Eye (tissue), 1 donor: Measurements from ENCODE around the gene GHRH.
A peak's percentile ranks its signal among the peaks of the same experiment; 100 is the strongest.

Source experiments
- DNase-seq: peaks from one replicate; pipeline ENCODE4 v3.0.0-alpha.2; 2015

GHRH gene

DNA sequence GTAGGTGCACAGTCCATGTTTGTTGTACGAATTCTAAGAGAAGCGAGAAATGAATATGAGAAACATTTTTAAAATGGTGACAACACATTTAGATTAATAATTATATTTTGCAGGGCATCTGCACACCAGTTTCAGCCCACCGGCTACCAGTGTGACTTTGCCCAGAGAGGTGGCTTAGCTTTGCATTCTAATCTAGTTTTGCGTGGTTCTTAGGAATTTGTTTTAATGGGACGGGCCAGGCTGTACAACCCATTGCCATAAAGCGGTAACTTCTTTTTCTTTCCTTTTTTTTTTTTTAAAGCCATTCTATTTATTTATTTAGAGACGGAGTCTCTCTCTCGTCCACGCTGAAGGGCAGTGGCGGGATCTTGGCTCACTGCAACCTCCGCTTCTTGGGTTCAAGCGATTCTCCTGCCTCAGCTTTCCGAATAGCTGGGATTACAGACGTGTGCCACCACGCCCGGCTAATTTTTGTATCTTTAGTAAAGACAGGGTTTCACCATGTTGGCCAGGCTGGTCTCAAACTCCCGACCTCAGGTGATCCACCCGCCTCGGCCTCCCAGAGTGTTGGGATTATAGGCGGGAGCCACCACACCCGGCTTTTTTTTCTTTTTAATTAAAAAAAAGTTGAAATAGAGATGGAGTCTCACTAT is 28.7 kb upstream of the GHRH start:
- no peak for DNase-seq

DNA sequence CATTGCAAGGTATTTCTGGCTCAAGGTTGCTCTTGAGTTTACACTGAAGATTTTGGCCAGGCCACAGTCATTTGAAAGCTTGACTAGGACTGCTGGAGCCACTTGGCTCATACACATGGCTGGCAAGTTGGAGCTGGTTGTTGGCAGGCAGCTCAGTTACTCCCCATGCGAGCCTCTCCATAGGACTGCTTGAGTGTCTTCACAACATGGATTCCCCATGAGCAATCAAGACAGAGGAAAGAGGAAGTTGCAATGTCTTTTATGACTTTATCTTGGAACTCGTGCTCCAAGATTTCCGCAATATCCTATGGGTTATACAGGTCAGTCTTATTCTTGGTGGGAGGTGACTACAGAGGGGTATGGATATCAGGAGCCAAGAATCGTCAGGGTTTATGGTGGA is 26.5 kb upstream of the GHRH start:
- no peak for DNase-seq

DNA sequence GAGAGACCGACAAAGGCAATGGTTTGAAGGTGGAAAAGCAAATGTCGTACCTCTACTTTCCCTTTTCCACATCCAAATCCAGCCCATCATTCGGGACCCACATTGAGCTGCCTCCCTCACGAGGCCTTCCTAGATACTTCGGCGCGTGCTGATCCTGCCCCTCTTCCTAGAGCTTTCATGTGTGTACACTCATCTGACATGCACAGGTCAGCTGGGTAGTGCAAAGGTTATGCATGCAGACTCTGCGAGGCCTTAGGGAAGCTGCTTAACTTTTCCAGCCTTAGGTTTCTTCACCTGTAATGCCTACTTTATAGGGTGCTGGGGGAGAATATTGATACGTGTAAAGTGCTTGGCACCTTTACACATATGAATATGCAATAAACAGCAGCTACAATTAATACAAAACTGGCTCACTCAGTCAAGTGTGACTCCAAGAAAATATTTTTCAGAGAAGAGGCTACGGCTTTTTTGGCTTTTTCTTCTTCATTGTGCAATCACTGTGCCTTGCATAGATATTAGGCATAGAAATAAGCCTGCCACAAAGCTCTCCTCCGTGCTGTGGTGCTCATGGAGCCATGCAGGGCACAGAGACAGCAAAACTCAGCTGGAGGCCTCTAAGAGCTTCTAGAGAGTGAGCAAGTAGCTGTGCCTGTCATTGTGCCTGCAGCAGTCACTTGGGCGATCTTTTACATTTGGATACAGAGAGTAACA is 24.2 kb upstream of the GHRH start:
- no peak for DNase-seq

DNA sequence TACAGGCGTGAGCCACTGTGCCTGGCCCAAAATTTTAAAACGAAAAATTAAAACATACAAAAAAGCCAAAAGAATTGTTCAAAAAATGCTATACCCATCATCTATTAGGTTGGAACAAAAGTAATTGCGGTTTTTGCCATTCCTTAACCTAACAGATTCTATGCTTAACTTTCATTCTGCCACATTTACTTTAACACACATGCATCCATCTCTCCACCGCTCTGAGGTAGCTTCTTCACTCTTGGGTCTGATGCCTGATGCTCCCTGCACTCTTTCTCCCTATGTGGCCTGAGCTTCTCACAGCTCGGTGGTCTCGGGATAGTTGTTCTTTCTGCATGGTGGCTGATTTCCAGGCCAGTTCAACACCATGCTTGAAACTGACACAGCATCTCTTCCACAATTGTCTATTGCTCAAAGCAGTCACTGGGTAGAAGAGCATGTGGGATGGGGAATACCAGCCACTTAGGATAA is 23.1 kb upstream of the GHRH start:
- no peak for DNase-seq

DNA sequence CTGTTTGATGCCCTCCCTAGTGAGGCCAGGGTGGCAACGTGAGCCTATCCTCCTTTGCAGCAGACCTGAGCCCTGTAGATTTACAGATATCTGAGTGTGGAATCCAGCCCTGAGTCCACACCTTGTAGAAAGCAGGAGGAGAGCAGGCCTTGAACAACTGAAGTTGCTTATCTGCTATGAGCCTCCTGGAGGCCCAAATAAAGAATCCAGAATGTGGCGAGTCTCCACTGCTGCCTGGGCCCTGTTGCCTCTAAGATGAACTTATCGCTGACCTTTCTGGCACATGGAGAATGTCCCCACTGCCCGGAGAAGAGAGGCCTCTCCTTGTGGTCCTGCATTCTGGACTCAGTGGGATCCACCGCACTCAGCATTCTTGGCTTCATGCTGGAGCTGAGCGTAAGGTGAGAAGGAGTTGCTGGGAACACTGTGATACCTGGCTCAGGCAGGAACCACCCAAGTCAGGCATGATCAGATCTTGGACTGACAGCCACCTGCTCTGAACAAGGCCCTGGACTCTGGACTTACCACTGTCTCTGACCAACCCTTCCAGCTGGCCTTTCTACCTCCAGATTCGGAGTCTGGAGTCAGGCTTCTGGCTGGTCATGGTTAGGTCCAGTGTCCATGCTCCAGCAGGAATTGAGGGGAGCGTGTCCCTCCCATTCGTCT is 22.0 kb upstream of the GHRH start:
- DNase-seq = no peak

DNA sequence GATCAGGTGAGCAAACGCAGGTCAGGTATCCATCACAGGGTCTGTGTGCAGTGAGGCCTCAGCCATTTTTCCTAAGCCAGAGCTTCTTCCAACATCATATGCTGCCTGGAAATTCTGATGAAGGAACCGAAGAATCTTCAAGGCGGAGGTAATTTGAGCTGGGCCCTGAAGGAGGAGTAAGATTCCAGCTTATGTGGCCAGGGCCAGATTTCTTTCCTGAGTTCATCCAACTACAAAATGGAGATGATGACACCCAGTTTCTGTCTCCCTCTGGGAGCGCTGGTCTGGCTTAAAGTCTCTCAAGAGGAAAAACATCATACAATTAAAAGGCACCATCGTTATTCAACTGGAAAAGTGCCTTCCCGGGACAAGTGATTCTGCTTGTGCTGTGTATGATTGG is 20.9 kb upstream of the GHRH start:
- DNase-seq = peak; percentile 65

DNA sequence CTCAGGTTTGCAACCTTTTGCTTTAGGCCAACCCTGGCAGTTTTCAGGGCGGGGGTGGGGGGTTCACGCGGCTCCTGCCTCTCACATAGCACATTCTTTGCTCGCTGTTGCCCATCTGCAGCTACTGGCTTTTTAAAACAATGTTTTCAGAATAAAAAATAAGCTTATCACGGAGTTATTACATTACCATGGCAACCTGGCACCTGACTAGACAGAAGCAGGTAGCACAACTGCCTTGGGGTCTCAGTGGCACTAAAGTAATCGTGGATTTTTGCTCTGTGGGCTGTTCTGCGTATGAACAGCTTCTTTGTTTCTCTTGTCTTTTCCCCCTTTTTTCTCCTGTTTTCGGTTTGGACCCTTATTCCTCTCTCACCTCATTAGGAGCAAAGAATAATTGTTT is 18.8 kb upstream of the GHRH start:
- DNase-seq = peak; percentile 30

DNA sequence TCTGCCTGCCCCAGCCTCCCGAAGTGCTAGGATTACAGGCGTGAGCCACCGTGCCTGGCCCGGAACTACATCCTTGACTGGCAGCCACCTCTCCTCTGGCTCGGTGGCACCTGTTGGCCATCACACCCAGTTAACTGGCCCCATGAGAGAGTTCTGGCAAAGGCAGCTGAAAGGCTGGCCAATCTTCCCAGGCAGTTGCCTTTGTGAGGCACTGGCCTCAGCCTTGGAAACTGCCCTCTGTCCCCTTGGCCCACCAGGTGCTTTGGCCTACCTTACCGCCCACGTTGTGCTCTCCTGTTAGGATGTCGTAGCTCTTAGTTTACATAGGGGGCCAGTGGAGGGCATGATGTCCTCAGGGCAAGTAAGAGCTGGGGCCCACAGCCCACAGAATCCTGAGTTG is 18.2 kb upstream of the GHRH start:
- no peak for DNase-seq

DNA sequence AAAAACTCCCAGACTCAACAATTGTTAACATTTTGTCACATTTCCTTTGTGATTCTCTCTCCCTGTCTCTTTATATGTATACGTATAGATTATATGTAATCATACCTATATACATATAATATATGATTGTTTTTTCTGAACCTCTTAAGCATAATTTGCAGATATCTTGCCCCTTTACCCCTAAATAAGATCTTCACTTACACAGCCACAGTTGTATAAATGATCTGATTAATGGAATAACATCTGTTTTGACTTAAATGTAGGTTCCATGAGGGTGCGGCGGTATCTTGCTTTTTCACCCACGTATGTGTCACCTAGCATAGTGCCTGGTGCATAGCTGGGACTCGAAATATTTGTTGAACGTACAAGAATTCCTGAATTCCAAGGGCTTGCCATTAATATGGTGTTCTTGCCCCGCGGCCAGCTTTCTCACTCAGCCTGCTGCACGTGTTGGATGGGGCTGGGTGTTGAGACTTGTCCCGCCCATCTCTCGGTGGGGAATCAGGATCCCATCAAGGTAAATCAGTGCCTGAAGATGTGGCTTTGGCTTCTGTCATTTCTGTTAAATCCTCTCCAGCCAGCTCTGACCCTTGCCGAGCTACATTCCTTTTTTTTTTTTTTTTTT is 17.5 kb upstream of the GHRH start:
- DNase-seq = peak; percentile 51

DNA sequence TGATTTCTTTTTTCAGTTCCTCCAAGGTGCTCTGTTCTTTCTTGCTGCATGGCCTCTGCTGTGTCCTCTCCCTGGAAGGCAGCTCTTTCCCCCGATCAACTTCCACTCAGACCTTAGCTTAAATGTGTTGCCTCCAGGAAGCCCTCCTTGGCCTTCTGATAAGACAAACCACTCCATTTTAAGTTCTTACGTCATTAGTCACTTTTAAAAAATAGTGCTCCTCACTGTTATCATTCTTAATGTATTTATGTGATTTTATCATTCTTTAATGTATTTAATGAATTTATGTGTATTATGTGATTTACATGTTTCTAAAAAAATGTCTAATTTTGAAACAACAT is 15.6 kb upstream of the GHRH start:
- no peak for DNase-seq

DNA sequence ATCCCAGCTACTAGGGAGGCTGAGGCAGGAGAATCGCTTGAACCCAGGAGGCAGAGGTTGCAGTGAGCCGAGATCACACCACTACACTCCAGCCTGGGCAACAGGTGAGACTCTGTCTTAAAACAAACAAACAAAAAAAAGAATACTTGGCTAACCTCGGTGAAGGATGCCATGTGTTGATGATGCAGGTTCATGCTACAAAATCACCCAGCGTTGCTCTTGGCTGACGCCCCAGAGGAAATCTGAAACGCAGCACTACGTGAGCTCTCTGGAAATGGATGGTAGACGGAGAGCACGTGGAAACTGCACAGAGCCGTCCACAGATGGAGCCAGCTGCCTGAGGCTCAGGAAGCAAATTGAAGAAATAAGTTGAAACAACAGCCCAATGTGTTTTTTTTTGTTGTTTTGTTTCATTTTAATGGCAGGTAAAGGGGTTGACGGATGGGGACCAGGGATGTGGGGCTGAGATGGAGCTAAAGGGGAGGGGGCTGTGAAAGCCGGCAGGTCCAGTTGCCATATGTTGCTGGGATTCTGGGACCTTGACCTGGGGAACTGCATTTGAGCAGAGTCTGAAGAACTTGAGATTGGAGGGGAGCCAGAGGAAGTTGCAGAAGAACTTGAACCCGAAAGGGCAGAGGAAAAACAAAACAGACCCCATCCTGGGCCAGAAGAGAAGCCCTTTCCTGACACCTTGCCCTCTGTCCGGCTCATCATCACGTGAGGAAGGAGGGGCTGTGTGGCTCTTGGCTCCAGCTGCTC is 15.1 kb upstream of the GHRH start:
- peak; percentile 71 for DNase-seq

DNA sequence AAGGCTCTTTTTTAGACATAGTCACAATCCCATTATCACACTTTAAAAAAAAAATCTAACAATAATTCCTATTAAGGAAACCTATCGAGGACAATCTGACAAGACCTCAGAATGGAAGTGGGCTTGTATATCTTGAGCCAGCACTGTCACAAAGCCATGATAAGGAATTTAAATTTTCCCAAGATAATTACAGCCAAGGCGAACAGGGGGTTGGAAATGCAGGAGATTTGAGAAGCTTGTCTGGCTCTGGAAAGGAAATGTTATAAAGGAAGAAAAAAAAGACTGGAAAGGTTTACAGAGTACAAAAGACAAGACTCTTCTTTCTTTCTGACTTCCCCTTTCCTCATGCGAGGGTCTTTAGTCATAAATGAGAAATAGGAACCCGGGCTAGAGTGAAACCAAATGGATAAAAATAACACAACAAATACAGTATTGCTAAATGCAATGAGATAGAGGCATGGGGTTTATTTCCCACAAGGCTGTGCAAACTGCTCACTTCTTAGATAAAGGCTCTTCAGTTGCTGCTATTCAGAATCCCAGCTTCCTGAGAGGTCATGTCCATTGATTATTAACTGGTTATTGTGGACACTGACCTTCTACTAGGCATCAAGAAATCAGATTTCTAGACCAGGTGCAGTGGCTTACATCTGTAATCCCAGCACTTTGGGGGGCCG is 13.4 kb upstream of the GHRH start:
- DNase-seq = no peak

DNA sequence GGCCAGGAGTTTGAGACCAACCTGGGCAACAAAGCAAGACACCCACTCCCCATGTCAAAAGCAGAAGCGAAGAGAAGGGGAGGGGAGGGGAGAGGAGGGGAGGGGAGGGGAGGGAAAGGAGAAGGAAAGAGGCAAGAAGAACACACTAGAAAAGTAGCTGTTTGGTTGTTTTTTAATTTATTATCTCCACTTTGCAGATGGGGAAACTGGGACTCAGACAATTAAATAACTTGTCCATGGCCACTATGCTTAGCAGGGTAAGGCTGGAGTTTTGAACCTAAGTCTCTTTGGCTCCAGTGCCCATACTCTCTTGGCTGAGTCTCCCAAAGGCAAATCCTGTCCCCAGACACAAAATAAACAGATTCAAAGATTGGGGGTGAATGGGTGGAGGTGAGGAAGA is 12.4 kb upstream of the GHRH start:
- DNase-seq = no peak

DNA sequence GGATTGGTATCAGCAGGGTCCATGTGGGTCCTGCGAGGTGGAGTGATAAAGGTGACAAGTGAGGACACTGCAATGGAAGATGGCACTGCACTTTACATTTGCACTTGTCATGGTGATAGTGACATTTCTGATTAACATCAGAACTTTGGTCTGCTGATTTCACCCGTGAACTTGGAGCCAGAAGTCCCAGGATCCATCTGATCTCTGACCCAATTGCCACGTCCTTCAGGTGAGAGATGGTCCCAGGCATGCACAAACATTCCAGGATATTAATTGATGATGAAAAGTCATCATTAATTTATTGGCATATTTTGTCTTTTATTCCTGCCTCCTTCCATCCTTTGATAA is 9.8 kb upstream of the GHRH start:
- no peak for DNase-seq

DNA sequence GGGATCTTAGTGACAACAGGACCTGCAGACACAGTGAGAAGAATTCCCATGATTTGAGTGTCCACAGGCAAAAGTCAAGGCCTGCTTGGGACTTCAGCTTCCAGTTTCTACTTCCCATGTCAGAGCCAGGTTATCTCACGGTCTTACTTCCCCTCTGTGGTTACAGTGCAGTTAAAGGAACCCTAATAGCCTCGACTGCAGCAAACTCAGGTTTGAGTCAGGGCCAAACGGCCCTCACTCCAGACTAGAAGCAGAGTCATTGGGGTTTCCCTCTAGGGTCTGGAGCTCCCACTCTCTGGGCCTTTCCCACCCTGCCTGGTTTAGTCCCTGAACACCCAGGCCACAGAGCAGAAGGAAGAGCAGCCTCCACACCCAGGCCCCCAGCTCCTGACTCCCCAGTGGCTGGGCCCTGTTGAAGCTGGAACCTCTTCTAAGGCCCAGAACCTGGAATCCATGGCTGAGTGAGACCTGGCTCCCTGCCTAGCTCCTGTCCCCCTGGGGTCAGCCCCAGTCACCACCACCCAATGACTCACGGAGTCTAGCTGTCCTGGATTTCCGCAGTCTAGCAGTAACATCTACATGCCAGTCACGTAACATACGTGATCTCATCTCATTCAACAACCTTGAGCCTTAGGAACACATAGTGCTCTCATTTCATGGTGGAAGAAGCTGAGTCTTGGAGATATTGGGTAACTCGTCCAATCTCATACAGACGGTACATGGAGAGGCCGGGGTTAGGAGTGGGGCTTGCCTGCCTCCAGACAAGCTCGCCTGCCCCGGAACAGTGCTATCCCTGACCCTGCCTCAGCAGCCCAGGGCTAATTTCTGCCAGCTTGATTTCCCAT is 9.2 kb upstream of the GHRH start:
- no peak for DNase-seq

DNA sequence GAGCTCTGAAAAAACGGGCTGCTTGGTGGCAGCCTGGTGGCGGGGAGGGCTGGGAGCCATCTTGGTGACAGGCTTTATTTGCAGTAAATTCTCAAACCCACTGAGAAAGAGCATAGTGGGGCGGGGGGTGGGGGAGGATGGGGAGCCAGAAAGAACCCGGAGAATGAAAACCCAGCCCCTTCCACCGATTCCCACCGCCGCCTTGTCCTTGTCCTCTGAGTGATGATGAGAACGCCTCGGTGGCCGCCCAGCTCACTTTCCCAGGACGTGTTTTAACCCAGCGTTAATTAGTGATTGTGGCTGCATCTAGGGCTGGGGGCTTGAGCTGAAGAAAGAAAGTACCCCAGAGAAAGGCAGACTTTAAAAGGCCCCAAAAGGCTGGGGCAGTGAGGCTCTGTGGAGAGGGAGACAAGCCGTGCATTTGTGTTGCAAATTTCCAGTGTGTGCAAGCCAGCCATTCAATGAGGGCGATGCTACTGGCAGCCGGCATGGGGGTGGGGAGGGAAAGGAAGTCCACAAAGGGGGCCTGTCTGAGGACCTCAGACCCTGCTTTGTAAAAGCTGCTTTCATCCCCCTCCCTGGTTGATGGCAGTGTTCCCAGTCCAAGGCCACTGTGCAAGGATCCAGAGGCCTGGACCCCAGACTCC is 6.2 kb upstream of the GHRH start:
- peak; percentile 46 for DNase-seq

DNA sequence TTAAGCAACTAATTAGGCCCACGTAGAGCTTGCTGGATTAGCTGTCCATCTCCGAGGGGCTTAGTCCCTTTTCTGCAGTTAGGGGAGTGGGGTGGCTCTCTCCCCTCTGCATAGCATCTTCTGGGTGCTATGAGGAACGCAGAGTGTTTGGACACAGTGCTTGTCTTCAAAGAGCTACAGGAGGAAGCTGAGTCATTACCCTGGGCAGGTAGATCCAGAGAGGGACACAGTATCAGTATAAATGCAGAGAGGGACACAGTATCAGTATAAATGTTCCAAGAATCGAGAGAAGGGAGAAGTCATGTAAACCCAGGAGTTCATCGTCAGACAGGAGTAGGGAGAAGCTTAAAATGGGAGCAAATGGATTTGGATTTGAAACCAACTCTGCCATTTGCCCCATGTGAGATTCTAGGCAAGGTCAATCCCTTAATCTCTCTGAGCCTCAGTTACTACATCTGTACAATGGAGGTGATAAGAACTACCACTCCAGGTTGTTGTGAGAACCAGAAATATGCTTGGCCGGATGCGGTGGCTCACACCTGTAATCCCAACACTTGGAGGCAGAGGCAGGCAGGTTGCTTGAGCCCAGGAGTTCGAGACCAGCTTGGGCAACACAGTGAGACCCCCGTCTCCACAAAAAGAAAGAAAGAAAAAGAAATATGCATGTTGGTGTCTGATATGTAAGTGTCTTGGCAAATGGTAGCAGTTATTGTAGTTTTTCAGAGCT is 5.5 kb upstream of the GHRH start:
- DNase-seq = no peak

DNA sequence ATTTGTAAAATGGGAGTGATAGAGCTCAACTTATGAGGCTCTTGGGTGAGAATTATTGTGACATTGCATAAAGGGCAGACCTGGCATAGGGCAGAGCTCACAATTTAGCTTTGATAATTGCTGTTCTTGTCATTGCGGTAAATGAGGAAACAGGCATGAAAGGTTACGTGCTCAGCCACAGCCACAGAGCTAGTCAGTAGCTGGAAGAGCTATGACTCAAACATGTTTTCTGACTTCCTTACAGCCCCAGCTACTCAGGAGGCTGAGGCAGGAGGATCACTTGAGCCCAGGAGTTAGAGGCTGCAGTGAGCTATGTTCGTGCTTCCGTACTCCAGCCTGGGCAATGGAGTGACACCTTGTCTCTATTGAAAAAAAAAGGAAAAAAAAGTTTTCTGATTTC is 3.5 kb upstream of the GHRH start:
- no peak for DNase-seq

DNA sequence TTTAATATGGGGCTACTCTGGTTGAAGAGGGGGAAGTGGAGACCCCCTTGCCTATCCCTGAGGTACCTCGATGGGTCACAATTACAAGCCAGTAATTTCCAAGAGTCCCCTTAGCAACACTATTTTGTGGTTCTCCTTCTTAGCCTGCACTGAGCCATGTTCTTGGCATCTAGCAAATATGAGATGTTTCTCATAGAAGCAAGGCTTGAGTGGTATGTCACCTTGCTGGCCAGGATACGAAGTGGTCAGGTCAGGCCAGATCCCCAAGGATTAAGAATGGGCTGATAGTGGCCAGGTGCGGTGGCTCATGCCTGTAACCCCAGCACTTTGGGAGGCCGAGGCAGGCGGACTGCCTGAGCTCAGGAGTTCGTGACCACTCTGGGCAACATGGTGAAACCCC is 2.1 kb upstream of the GHRH start:
- DNase-seq = no peak

DNA sequence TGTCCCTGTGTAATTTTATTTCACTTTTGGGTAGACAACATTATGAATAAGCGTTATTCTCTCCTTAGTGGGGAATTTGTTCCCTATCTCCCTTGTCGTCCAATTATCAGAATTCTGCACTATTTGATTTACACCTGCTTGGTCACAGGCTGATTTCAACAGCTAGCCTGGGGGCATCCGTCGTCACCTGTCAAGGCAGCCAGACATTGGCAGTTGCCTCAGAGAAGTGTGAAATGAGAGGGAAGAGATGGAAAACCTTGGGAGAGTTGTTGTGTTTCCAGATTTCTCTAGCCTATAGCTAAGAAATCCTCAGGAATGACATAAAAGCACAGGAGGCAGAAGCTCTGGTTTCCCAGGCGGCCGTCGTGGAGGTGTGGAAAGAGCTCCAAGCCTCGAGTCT is 891 bp upstream of the GHRH start:
- DNase-seq = no peak

DNA sequence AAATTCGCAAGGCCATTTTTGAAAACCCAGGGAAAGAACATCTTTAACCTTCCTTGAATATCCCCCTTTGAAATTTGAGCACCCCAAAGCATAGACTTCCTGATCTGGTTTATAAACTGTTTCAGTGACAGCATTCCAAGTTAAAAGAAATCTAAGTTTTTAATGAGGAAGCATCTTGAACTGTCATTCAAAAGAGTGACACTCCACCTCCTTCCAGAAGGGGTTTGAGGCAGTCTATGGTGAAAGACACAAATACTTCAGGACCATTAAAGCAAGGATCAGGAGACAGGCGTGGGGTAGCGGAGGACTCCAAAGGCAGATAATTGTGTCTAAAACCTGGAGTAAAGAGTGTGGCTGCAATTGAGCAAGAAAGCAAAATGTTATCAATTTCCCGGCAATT is 691 bp downstream of the GHRH start:
- no peak for DNase-seq
